KBM-7 (cell line): ENCODE results near the gene ERG.

ENCODE experiments used
- DNase-seq: peaks from one replicate; pipeline ENCODE4 v3.0.0-alpha.2; 2015
- in situ Hi-C: fragments of 300-500 bp; cut with MboI; formaldehyde crosslinking; loops from 2 replicates; pipeline ENCODE4 v1.14.3; 2020; ENCODE audit warnings: low sequenced_read_pairs, low pct_unique_long_range_greater_than_20kb, mixed read lengths

The ERG gene

DNA sequence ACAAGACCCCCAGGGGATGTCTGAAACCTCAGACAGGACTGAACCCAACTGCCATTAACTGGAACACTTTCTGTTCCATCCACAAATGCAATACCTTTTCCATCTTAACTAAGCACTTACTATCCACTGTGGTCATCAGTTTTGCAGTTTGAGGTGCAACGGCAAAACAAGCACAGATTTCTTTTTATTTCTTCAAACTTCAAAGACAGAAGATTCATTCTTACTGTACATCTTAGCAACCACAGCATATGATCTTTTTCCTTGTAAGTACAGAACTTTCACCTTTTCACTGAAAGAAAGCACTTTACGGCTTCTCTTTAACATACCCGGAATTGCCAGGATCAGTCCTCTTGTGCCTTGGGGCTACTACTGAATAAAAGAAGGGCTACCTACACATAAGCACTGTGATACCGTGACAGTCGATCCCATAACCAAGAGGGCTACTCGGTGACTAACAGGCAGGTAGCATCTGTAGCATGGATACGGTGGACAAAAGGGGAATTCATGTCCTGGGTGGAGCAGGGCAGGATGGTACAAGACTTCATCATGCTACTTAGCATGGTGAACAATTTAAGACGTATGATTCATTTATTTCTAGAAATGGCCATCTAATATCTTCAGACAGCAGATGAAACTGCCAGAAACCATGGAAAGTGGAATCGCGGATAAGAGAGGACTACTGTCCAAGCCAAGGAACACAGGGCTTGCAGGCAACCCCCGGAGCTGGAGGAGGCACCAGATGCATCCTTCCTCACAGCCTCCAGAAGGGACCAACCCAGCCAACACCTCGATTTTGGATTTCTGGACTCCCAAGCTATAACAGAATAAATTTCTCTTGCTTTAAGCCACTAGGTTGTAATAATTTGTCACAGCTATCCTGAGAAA is 18.4 kb downstream of the ERG start:
- in situ Hi-C loops, result loop anchor here (25.0 kb wide), 1 partner anchor 657 kb away; no protein-coding TSS in a partner anchor

GRCh38 chr21:38478782-38479181 is 19.5 kb downstream of the ERG start:
- DNase-seq, result peak; percentile 64
- in situ Hi-C loops, result loop anchor here (25.0 kb wide), 1 partner anchor 659 kb away; no protein-coding TSS in a partner anchor

More for the DNA sequence above, 18.4 kb downstream of the ERG start:
- DNase-seq, result no peak

DNA sequence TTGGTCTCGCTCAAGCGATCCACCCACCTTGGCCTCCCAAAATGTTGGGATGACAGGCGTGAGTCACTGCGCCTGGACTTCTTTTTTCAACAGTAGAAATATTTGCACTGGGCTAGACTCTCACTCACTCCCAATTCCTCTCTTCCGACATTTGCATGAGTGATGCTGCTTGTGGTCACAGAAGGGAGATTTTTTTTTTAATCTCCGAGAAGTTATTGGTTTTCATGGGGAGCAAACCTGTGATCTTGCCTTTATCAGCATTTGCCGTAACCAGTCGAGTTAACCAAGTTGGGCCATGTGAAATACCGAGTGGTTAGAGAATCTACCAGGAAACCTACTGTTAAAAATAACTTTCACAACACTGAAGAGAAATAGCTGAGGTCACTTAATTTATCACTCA is 21.1 kb downstream of the ERG start:
- in situ Hi-C loops, result loop anchor here (25.0 kb wide), 1 partner anchor 660 kb away; no protein-coding TSS in a partner anchor
- peak; percentile 88 for DNase-seq

GRCh38 chr21:38476385-38476784 is 21.9 kb downstream of the ERG start:
- DNase-seq, result peak; percentile 99
- in situ Hi-C loops, result loop anchor here (25.0 kb wide), 1 partner anchor 661 kb away; no protein-coding TSS in a partner anchor

GRCh38 chr21:38475519-38475918 is 22.8 kb downstream of the ERG start:
- DNase-seq, result peak; percentile 91
- in situ Hi-C loops, result loop anchor here (25.0 kb wide), 1 partner anchor 662 kb away; no protein-coding TSS in a partner anchor

- DNase-seq, result no peak
- in situ Hi-C loops, result loop anchor here (25.0 kb wide), 1 partner anchor 663 kb away; no protein-coding TSS in a partner anchor
These were observed 23.5 kb downstream of the ERG start for GRCh38 chr21:38474796-38475195.

DNA sequence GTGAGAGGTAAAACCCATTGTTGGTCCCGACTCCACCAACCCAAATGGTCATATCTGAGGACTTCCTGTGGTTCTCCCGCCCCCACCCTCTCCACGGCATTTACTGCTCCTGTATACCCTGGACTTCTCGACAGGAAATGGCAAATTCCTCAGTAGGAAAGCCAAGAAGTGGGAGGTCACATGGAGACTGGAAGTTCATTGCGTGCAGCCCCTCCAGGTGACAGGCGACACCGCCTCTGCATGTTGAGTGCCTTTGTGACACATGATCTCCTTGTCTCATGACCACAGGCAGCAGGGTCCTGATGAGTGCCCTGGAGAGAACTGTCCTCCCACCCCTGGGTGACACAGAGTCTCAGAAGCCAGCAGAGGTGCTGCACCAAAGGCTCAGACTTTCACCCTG is 24.2 kb downstream of the ERG start:
- in situ Hi-C loops, result no loop called here
- peak; percentile 77 for DNase-seq

GRCh38 chr21:38472412-38473108 is 25.7 kb downstream of the ERG start:
- in situ Hi-C loops, result no loop called here

GRCh38 chr21:38471766-38472165 is 26.5 kb downstream of the ERG start:
- in situ Hi-C loops, result no loop called here
- DNase-seq, result no peak

More at GRCh38 chr21:38472412-38473108, 25.7 kb downstream of the ERG start:
- DNase-seq, result peak; percentile 56

DNA sequence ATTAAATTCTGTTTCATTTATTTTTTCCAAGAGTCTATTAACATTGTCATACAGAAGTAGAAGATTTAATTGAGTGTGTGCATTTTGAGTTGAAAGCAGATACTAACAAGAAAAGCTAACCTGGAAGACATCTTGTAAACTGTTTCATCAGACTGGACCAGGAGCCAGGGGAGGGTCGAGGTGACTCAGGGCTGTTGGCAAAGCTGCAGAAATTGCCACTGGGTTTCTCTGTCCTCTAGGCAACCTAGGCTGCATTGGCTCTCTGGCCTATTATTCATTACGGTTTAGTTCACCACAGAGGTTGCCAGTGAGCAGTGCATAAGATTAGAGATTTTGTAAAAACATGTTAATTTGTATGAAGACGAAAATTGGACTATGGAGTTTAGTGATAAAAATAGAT is 27.5 kb downstream of the ERG start:
- in situ Hi-C loops, result no loop called here
- no peak for DNase-seq

- in situ Hi-C loops, result no loop called here
- no peak for DNase-seq
These were observed 28.6 kb downstream of the ERG start for GRCh38 chr21:38469642-38470041.

DNA sequence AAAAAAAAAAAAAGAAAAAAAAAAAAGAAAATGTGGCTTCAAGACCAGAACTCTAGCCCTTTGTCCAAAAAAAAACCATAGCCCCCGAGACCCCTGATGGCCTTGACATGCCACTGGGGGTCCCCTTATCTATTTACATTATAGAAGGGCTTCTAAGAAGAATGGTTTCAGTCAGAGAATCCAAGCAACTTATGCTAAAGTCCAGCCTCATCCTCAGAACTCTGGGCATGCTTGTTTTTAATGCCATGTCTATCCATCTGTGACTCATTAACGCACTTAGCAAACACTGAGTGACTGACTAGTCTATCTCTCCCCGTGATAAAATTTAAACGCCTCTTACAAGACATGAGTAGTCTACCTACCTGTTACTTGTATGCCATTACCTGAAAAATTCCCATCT is 29.3 kb downstream of the ERG start:
- no peak for DNase-seq
- in situ Hi-C loops, result no loop called here

GRCh38 chr21:38467911-38468310 is 30.4 kb downstream of the ERG start:
- peak; percentile 68 for DNase-seq
- in situ Hi-C loops, result no loop called here

GRCh38 chr21:38467374-38467773 is 30.9 kb downstream of the ERG start:
- peak; percentile 90 for DNase-seq
- in situ Hi-C loops, result no loop called here

DNA sequence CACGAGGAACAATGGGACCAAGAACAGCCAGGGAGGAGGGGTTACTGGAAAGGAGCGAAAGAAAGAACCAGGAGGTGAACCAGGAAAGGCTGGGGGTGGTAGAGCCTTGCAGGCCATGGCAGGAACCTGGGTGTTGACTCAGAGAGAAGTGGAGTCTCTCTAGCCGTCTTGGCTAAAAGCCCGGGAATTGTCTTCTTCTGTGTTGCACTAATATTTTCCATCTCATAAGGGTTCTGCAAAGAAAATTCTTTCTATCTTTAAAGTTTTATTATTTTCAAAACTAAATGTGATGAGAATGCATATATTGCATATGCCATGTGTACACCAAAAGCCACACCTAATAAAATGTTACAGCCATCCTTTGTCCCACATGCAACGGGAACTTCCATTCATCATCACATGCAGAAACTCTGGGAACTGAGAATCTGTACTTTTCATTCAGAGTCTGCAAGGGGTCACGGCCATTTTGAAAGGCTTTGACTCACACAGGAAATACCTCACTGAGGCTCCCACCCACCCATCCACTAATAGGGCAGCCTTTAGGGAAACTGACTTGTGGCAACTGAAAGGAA is 38.0 kb downstream of the ERG start:
- in situ Hi-C loops, result no loop called here
- no peak for DNase-seq

GRCh38 chr21:38459490-38459889 is 38.8 kb downstream of the ERG start:
- DNase-seq, result no peak
- in situ Hi-C loops, result no loop called here

DNA sequence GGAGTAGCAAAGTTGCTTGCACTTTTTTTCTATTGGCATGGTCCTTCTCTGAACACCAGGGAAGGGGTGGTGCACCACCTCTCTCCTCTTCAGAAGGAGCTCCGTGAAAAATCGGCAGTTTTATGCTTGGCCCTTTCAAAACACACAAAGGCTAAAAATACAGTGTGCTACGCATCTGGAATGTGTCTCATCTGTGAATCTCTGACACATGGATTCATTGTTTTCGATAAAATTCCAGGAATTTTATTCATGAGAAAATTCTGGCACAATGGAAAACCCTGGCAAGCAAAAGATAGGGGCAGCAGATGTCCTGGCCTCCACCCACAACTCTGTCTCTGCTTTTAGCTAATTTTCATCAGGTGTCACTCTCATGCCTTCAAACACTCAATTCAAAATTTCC is 42.9 kb downstream of the ERG start:
- DNase-seq, result no peak
- in situ Hi-C loops, result no loop called here

DNA sequence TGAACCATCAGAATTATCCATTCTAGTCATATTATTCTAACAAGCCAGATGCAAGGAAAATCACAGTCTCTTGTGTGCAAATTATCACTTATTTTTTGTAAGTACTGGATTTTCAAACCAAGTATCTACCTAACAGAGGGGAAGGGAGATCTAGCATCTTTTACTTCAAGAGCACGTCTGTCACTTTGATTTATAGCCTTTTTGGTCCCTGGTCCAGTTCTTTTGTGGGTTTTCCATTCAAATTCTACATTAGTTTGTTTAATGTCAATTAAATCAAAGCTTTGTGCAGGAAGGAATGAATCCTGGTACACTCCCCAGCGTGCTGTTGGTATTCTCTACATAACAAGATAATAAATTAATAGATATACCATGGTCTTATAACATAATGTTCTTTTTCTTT is 43.6 kb downstream of the ERG start:
- in situ Hi-C loops, result no loop called here

DNA sequence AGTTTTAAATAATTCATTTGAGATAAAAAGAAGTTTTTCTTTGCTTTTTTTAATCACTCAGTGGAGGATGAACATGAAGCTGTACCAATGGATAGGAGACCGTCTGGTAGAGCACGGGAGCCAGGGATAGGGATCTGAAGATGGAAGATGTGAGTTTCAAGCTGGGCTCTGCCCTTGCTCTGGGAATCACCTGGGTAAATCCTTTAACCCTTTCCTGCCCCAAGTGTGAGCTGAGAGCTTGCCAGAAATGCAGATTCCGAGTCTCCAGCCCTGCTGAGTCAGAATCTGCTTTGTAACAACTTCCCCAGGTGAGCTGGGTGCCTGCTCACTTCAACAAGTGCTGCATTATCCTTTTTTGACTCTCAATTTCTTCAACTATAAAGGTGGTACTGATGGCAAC is 44.1 kb downstream of the ERG start:
- no peak for DNase-seq
- in situ Hi-C loops, result no loop called here

More for the DNA sequence above, 43.6 kb downstream of the ERG start:
- DNase-seq, result no peak
